ENCODE results near the gene GALNTL6. TPM values are rescaled to one million over a fixed set of nuclear protein-coding genes. Genes with fewer than 3 reads are reported as not detected.

Gene GALNTL6
- polyA plus RNA-seq, 1 experiment = not detected

- POLR2A ChIA-PET = no interaction called here
- H3K9me3 ChIP-seq (ENCODE audit: control insufficient read depth, insufficient read depth, low read length) = no peaks in the 10 kb centered on the region
- TF ChIP-seq CTCF (IDR thresholded peaks at IDR 0.05; ENCODE audit: low read depth, low read length) = no peak
- no peak for DNase-seq (ENCODE audit: low read depth, low spot score)
- no peak overlapping the region for H3K4me3 ChIP-seq (ENCODE audit: low read depth, low read length)
- CTCF ChIA-PET = no interaction called here
- no peaks in the 10 kb centered on the region for H3K27me3 ChIP-seq (ENCODE audit: control insufficient read depth, insufficient read depth, low read length)
- H3K27ac ChIP-seq (ENCODE audit: low read depth, low read length) = no peak overlapping the region
Measured at GRCh38 chr4:172596206-172596605, 783.0 kb downstream of the GALNTL6 start.

- Histone ChIP-seq H3K9me3 (ENCODE audit: control insufficient read depth, insufficient read depth, low read length) (no peaks in the 10 kb centered on the region), H3K27me3 (ENCODE audit: control insufficient read depth, insufficient read depth, low read length) (no peaks in the 10 kb centered on the region), H3K4me3 (ENCODE audit: low read depth, low read length) (no peak overlapping the region), H3K27ac (ENCODE audit: low read depth, low read length) (no peak overlapping the region)
- DNase-seq (ENCODE audit: low read depth, low spot score) = no peak
- CTCF ChIA-PET = no interaction called here
- TF ChIP-seq CTCF (IDR thresholded peaks at IDR 0.05; ENCODE audit: low read depth, low read length) = no peak
- POLR2A ChIA-PET = no interaction called here
Measured at GRCh38 chr4:172599554-172599953, 786.4 kb downstream of the GALNTL6 start.

- no peak overlapping the region for H3K27ac ChIP-seq (ENCODE audit: low read depth, low read length)
- H3K27me3 ChIP-seq (ENCODE audit: control insufficient read depth, insufficient read depth, low read length) = no peaks in the 10 kb centered on the region
- no peak for TF ChIP-seq CTCF (IDR thresholded peaks at IDR 0.05; ENCODE audit: low read depth, low read length)
- H3K4me3 ChIP-seq (ENCODE audit: low read depth, low read length) = no peak overlapping the region
- ChIA-PET POLR2A (no interaction called here), CTCF (no interaction called here)
- no peak for DNase-seq (ENCODE audit: low read depth, low spot score)
- H3K9me3 ChIP-seq (ENCODE audit: control insufficient read depth, insufficient read depth, low read length) = no peaks in the 10 kb centered on the region
Measured at GRCh38 chr4:172601195-172601594, 788.0 kb downstream of the GALNTL6 start.

GRCh38 chr4:172619218-172619617, 806.0 kb downstream of the GALNTL6 start:
- ChIA-PET CTCF (no interaction called here), POLR2A (no interaction called here)
- Histone ChIP-seq H3K4me3 (ENCODE audit: low read depth, low read length) (no peak overlapping the region), H3K9me3 (ENCODE audit: control insufficient read depth, insufficient read depth, low read length) (no peaks in the 10 kb centered on the region), H3K27me3 (ENCODE audit: control insufficient read depth, insufficient read depth, low read length) (no peaks in the 10 kb centered on the region), H3K27ac (ENCODE audit: low read depth, low read length) (no peak overlapping the region)
- DNase-seq (ENCODE audit: low read depth, low spot score) = no peak
- TF ChIP-seq CTCF (IDR thresholded peaks at IDR 0.05; ENCODE audit: low read depth, low read length) = no peak

- H3K9me3 ChIP-seq (ENCODE audit: control insufficient read depth, insufficient read depth, low read length) = no peaks in the 10 kb centered on the region
- DNase-seq (ENCODE audit: low read depth, low spot score) = no peak
- POLR2A ChIA-PET = no interaction called here
- no peak overlapping the region for H3K27ac ChIP-seq (ENCODE audit: low read depth, low read length)
- no peak overlapping the region for H3K4me3 ChIP-seq (ENCODE audit: low read depth, low read length)
- no peak for TF ChIP-seq CTCF (IDR thresholded peaks at IDR 0.05; ENCODE audit: low read depth, low read length)
- no peaks in the 10 kb centered on the region for H3K27me3 ChIP-seq (ENCODE audit: control insufficient read depth, insufficient read depth, low read length)
- CTCF ChIA-PET = no interaction called here
Measured at GRCh38 chr4:172619798-172620197, 806.6 kb downstream of the GALNTL6 start.
